HG03442 (cell line): Measurements from ENCODE around the gene SEC11A.
"Not testable (repeated sequence)": the region's sequence is repeated elsewhere in the genome, so short reads cannot be mapped to it uniquely, and the experiment has no call there.

Experiments
- ATAC-seq: cut with Tn5 transposase; IDR thresholded peaks from one replicate; pipeline ENCODE4 v1.9.1; 2021; ENCODE audit warnings: mild to moderate bottlenecking, moderate library complexity; ENCODE audit not compliant: unreplicated experiment

The SEC11A gene

GRCh38 chr15:84740691-84741090 is 24.8 kb upstream of the SEC11A start:
- no peak for ATAC-seq

DNA sequence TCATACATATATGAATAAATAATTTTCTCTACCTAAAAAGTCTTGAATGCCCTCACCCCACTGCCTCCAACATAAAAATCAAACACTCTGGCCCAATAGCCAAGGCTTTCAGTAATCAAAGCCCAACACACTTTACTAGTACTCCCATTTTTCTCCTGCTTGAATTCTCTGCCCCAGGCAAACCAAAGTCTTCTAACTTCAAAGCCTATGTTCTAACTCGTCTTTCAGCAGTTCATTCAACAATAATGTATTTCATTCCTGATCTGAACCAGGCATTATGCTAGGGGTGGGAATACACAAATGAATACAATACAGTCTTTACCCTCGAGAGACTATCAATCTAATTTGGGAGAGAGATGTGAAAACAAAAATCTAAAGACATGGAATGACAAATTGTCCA is 21.1 kb upstream of the SEC11A start:
- ATAC-seq: no peak

DNA sequence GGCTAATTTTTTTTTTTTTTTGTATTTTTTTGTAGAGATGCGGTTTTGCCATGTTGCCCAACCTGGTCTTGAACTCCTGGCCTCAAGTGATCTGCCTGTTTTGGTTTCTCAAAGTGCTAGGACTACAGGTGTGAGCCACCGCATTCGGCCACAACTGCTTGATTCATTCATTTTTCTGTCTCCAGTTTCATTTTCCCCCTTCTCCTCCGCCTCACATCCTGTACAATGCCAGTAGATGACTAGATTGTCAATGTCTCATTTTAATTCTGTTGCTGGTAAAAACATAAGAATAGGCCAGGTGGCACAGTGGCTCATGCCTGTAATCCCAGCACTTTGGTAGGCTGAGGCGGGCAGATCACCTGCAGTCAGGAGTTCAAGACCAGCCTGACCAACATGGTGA is 20.4 kb upstream of the SEC11A start:
- peak; percentile 57 for ATAC-seq

- peak; percentile 38 for ATAC-seq
Measured at GRCh38 chr15:84735480-84736061, 19.6 kb upstream of the SEC11A start.

DNA sequence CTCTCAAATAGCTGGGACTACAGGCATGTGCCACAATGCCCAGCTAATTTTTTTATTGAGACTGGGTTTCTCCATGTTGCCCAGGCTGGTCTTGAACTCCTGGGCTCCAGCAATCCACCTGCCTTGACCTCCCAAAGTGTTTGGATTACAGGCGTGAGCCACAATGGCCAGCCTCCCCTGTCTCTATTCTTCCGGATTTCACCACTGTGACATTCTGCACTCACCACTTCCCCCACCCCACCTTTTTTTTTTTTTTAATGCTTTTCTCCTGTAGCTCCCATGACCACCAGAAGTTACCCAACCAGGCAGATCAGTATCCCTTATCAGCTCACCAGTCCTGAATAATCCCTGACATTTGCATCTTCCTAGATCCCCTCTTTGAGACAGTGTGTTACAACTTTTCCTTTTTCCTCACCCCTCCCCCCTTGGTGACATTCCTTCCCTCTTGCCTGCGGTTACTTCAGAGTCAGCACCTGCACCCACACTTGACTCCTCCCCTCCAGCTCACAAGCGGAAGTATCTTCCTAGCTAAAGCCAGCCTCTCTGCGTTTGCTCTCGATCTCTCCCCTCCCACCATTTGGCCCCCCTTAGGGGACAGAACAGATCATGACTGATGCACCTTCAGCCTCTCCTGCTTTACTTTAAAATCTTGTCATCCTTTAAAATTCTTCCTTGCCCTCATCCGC is 19.0 kb upstream of the SEC11A start:
- ATAC-seq: peak; percentile 59

- ATAC-seq: no peak
Measured at GRCh38 chr15:84731774-84732173, 15.8 kb upstream of the SEC11A start.

GRCh38 chr15:84727429-84727828 is 11.5 kb upstream of the SEC11A start:
- no peak for ATAC-seq

DNA sequence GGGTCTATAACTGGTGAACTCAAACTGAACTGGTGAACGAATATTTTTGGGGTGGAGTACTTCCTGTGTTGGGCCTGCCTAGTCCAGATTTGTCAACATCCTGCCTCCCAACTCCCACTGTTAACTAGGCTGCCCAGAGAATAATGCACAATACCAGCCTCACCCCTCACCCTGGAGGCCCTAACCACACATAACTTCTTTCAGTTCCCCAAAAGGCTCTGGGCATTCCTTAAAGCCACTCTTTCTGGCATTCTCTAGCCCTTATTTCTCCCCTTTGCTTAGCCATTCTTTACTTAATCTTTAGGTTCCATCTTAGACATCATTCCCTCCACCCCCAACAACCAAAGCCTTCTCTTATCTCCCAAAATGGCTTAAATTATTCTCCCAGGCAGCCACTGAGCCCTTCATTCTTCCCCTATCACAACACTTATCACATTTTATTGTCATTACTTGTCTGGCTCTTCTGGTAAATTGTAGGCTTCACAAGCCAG is 9.1 kb upstream of the SEC11A start:
- ATAC-seq: no peak

DNA sequence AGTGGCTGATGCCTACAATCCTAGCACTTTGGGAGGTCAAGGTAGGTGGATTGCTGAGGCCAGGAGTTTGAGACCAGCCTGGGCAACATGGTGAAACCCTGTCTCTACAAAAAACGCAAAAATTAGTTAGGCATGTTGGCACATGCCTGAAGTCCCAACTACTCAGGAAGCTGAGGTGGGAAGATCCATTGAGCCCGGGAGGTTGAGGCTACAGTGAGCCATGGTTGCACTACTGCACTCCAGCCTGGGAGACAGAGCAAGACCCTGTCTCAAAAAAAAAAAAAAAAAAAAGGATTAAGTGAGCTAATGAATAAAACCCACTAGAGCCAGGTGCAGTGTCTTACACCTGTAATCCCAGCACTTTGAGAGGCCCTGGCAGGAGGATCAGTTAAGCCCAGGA is 6.7 kb upstream of the SEC11A start:
- no peak for ATAC-seq

GRCh38 chr15:84721371-84721770 is 5.4 kb upstream of the SEC11A start:
- no peak for ATAC-seq

DNA sequence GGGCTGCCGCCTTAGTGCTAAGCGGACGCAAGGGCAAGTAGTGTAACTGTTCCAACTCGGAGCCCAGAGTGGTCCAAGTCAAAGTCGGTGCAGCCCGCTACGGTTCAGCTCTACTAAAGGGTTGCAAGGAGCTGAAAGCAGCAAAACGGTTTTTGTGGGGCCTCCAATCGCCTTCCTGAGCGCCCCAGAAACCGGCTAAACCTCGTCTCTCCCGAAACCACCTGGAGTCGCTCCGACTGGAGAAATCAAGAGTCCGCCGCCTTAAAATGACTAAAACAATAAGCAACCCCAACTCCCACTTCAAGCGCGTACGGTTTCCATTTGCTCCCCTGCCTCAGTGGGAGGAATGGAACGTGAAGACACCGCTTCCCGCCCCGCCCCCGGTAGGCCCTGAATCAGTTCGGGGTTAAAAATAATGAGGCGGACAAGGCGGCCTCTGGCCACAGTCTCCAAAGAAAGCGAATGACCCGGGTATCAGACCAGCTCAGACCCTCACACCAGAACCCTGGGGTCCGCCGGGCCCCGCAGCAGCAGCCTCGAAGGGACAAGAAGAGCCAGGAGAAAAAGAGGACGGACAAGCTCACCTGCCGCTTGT is 401 bp downstream of the SEC11A start:
- no peak for ATAC-seq

- ATAC-seq: no peak
Measured at GRCh38 chr15:84714821-84715220, 1.1 kb downstream of the SEC11A start.

DNA sequence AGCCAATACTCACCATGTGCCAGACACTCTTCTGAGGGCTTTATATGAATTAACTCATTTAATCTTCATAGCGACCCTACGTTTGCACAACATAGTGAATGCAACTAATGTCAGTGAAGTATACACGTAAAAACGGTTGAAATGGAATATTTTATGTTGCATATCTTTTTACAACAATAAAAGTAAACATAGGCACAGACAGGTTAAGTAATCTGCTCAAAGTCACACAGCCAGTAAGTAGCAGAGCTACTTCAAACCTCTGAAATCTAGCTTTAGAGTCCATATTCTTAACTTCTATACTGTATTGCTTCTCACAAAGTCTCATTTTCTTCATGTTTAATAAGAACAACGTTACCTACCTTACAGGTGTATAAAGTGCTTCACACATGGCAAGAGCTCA is 1.6 kb downstream of the SEC11A start:
- ATAC-seq: no peak

DNA sequence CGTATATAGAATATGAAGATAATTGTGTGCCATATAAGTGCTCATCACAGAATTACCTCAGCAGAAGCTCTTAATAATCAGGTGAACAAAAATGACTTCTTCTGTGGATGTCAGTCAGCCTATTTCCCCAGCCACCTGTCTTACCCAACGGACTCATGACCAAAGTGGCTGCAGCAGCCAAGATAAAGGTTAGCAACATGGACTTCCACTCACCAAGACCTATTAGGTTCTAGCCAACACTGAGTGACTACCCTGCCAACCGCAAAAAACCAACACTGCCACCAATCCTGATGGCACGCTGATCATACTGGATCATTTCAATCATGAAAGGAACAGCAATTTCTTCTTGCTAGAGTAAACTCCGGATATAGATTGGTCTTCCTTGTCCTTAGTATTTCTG is 12.1 kb downstream of the SEC11A start:
- ATAC-seq: no peak

DNA sequence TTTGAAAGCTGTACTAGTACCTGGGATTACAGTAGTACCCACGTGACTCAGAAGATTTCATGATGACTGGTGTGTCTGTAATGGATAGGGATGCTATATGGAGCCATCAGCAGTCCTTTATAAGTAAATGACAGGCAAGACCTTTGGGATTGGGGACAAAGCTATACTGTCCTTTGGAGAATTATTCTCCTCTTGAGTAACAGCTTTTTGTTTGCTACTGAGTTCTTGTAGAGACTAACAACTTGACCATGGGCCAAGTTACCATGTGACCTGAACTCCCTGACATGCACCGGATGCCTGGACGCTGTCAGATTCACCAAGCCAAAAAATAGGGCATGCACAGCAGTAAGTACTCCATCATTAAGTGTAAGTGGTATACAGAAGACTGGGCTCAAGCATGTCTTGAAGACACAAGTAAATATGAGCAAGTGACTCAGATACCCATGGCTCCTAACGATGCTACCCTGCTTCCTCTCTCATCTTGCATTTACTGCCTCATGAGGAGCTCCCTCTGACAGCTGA is 12.9 kb downstream of the SEC11A start:
- no peak for ATAC-seq

DNA sequence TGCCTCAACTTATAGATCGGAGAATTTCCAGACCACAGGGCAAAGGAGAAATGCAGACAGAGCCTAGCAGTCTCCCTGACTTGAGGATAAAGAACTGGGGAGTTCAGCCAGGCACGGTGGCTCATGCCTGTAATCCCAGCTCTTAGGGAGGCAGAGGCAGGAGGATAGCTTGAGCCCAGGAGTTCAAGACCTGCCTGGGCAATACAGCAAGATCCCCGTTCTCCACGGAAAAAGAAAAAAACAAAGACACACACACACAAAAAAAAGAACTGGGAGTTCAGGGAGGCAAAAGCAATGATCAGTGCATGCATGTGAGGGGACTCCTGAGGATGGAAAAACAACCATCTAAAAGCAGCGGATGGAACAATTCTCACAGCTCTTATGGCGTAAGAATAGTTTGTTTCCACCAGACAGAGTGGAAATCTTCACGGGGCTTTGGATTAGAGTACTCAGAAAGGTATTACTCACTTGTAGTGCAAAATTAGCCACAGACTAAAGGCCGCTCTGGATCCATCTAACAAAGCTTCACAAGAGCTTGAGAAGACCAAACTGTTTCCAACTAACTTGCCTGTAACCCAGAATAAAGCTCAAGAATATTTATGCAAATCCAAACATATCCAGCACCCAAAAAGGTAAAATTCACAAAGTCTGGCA is 16.3 kb downstream of the SEC11A start:
- ATAC-seq: no peak

DNA sequence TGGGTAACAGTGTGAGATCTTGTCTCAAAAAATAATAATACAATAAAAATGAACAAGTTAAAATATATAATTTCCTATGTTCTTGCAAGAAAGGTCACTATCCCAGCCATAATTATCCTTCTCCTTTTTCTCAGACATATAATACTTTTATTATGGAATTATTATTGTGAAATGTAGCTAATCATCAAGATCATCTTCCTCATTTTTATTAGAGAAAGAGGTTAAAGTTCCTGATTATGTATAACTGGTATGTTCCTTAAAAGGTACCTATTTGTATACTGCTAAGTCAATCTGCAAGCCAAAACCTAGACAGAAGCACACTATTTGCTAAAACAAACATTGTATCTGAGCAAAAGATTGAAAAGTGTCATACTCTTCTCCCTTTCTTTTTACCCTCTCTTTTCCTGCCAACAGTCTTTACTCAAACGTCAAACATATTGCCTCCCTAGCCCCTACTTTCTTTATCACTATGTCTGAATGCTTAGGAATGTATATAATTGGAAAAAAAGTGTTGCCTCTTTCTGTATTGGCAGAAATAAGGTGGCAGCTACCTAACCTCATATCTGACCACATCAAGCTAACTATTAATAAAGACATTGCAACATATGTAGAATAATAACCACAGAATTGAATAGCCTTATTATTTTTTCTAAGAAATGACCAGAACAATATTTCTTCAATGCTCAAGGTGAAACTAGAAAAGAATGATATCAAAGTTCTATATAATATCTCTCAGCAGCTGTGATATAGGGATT is 18.5 kb downstream of the SEC11A start:
- no peak for ATAC-seq

DNA sequence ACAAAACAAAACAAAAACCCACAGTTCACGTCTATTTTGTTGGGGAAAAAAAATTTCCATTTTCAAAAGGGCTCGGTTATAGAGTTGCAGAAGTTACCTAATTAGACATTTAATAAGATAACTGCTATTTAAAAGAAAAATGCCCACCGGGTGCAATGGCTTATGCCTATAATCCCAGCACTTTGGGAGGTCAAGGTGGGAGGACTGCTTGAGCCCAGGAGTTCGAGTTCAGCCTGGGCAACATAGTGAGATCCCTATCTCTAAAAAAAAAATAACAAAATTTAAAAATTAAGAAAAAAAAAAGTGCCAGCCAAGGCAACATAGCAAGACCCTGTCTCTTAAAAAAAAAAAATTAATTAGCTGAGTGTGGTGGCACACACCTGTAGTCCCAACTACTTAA is 19.2 kb downstream of the SEC11A start:
- no peak for ATAC-seq

- ATAC-seq: no peak
Measured at GRCh38 chr15:84690342-84690741, 25.6 kb downstream of the SEC11A start.

DNA sequence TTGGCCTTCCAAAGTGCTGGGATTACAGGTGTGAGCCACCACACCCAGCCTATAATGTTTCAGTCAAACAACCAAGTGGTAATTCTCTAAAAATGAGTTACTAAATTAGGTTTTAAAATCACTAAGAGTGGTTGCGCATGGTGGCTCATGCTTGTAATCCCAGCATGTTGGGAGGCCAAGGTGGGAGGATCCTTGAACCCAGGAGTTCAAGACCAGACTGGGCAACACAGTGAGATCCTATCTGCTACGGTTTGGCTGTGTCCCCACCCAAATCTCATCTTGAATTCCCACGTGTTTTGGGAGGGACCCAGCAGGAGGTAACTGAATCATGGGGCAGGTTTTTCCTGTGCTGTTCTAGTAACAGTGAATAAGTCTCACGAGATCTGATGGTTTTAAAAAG is 26.1 kb downstream of the SEC11A start:
- ATAC-seq: no peak

DNA sequence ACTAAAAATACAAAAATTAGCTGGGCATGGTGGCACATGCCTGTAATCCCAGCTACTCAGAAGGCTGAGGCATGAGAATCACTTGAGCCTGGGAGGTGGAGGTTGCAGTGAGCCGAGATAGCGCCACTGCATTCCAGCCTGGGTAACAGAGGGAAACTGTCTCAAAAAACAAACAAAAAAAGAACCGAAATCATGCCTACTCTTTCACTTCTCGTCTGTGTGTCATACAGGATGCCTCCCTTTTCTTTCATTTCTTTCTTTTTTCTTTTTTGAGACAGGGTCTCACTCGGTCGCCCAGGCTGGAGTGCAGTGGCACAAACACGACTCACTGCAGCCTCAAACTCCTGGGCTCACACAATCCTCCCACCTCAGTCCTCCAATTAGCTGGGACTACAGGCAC is 29.5 kb downstream of the SEC11A start:
- not testable (repeated sequence) for ATAC-seq
